ENCODE results near the gene ITM2C.
A peak's percentile ranks its signal among the peaks of the same experiment; 100 is the strongest.

ITM2C gene

GRCh38 chr2:230908595-230909191 is 44.0 kb downstream of the ITM2C start:
- Histone ChIP-seq H3K36me3 (ENCODE audit: control insufficient read depth in 2 of 2, insufficient read depth in 1 of 2, low read length in 2 of 2) (no peaks in the 10 kb centered on the region), H3K4me1 (ENCODE audit: control insufficient read depth, insufficient read depth, low read length) (no peaks in the 10 kb centered on the region), H3K4me3 (ENCODE audit: low read depth, low read length) (no peak overlapping the region), H3K9me3 (ENCODE audit: control insufficient read depth, insufficient read depth, low read depth, low read length) (no peaks in the 10 kb centered on the region), H3K27ac (ENCODE audit: extremely low read depth, low read depth, low read length) (no peak overlapping the region)
- POLR2A ChIA-PET, result no interaction called here
- CTCF ChIA-PET, result interaction anchor here (1.5 kb wide), 1 partner anchor 10 kb away, joined by 3 read pairs; no protein-coding TSS in a partner anchor
- TF ChIP-seq ZNF248 (tag by site-specific recombination; IDR thresholded peaks at IDR 0.05), result no peak
- peak; percentile 37; the same call in 1 of the 2 replicates for TF ChIP-seq ZNF600 (tag by site-specific recombination; IDR thresholded peaks at IDR 0.05)
- no peak for TF ChIP-seq ZNF132 (tag by site-specific recombination; IDR thresholded peaks at IDR 0.05; ENCODE audit: borderline replicate concordance)
- TF ChIP-seq EGR2 (tag by site-specific recombination; IDR thresholded peaks at IDR 0.05; ENCODE audit: low read depth), result peak; percentile 77
- no peak for TF ChIP-seq ZBTB1 (tag by site-specific recombination; IDR thresholded peaks at IDR 0.05)
- TF ChIP-seq ZBTB49 (tag by site-specific recombination; IDR thresholded peaks at IDR 0.05; ENCODE audit: low read depth), result no peak
- no peak for TF ChIP-seq ZNF747 (tag by site-specific recombination; IDR thresholded peaks at IDR 0.05)
- no peak for TF ChIP-seq OSR2 (tag by site-specific recombination; IDR thresholded peaks at IDR 0.05)
- TF ChIP-seq ZNF549 (tag by site-specific recombination; IDR thresholded peaks at IDR 0.05), result no peak
- no peak for TF ChIP-seq ZNF280C (tag by site-specific recombination; IDR thresholded peaks at IDR 0.05)
- peak; percentile 46; the same call in 1 of the 2 replicates for TF ChIP-seq KLF17 (tag by site-specific recombination; IDR thresholded peaks at IDR 0.05)
- no peak for TF ChIP-seq ZNF768 (tag by site-specific recombination; IDR thresholded peaks at IDR 0.05)
- 0 out of 2 replicates have a peak, but pooled peaks have one; percentile 11 for TF ChIP-seq ZNF398 (tag by site-specific recombination; IDR thresholded peaks at IDR 0.05)
- TF ChIP-seq ZNF664 (tag by site-specific recombination; IDR thresholded peaks at IDR 0.05), result no peak
- no peak for TF ChIP-seq ZNF501 (tag by site-specific recombination; IDR thresholded peaks at IDR 0.05)
- TF ChIP-seq MYNN (tag by site-specific recombination; IDR thresholded peaks at IDR 0.05; ENCODE audit: borderline replicate concordance), result no peak
- TF ChIP-seq HIC1 (tag by site-specific recombination; IDR thresholded peaks at IDR 0.05), result 0 out of 2 replicates have a peak, but pooled peaks have one; percentile 15
- TF ChIP-seq KLF16 (tag by site-specific recombination; IDR thresholded peaks at IDR 0.05), result no peak
- no peak for TF ChIP-seq ZNF555 (tag by site-specific recombination; conservative IDR thresholded peaks at IDR 0.05)
- TF ChIP-seq ZFHX2 (tag by site-specific recombination; conservative IDR thresholded peaks at IDR 0.05), result peak; percentile 73
- no peak for TF ChIP-seq ZNF610 (tag by site-specific recombination; IDR thresholded peaks at IDR 0.05; ENCODE audit: borderline replicate concordance)
- no peak for TF ChIP-seq ZNF423 (tag by site-specific recombination; IDR thresholded peaks at IDR 0.05)
- TF ChIP-seq WT1 (tag by site-specific recombination; IDR thresholded peaks at IDR 0.05), result peak; percentile 49; the same call in 1 of the 2 replicates
- no peak for TF ChIP-seq ZNF391 (tag by site-specific recombination; IDR thresholded peaks at IDR 0.05; ENCODE audit: borderline replicate concordance, low read depth)
- no peak for TF ChIP-seq ZBTB8A (tag by site-specific recombination; IDR thresholded peaks at IDR 0.05)
- no peak for TF ChIP-seq ZNF658 (tag by site-specific recombination; IDR thresholded peaks at IDR 0.05)
- TF ChIP-seq PATZ1 (tag by site-specific recombination; IDR thresholded peaks at IDR 0.05), result no peak

Data from HEK293 (cell line).